GM21447 (cell line): ENCODE data around the gene PREX1.

Experiments
- ATAC-seq: cut with Tn5 transposase; IDR thresholded peaks from one replicate; pipeline ENCODE4 v1.9.1; 2021; ENCODE audit not compliant: unreplicated experiment

PREX1 gene

DNA sequence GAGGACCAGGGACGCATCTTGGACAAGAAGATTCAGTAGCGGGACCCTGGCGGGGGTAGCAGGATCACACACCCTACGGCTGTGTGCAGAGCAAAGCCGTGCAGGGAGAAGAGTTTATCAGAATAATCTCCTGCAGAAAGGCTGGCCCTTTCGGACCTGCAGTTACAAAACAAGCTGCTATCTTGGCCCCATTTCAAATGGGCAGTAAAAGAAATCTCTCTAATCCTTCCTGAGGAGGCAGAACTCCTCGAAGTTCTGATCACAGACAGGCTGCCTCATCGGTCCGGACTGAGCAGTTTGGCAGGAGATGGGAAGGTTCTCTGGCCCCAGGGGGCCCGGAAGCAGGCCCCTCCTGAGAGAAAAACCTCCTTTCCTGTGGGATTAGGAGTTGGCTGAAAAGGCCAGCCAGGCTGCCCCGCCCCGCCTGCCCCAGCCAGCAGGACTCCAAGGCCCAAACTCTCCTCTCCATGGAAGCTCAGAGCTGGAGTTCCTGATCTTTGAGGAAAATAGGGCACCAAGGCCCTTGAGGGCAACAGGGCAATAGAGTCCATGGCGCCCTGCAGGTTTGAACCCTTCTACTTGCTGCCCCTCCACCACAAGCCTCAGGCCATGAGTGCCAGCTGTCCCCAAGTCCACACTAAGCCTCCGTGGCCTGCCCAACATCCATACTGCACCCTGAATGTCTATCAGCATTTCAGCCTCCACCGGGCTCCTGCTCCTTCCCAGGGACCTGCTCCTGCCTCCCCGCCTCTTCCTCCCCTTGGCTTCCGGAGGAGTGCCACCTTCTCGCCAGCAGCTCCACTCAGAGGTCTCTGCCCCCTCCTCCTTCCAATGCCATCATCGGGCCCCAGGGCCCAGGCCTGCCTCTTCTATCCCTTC is 141.3 kb downstream of the PREX1 start:
- ATAC-seq = no peak

DNA sequence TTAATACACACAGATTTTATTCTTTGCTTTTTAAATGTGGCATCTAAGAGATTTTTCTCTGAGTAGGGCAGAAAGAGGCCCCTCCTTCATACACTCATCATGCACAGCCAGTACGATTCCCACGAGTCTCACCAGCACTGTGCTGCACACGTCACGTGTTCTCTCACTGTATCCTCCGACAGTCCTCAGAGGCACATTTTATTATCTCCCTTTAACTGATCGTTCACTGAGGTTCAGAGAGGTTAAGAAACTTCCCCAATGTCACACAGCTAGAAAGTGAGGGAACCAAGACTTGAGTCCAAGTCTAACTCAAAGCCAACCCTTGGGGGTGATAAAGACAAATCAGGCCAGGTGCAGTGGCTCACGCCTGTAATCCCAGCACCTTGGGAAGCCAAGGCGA is 142.5 kb downstream of the PREX1 start:
- ATAC-seq = no peak

DNA sequence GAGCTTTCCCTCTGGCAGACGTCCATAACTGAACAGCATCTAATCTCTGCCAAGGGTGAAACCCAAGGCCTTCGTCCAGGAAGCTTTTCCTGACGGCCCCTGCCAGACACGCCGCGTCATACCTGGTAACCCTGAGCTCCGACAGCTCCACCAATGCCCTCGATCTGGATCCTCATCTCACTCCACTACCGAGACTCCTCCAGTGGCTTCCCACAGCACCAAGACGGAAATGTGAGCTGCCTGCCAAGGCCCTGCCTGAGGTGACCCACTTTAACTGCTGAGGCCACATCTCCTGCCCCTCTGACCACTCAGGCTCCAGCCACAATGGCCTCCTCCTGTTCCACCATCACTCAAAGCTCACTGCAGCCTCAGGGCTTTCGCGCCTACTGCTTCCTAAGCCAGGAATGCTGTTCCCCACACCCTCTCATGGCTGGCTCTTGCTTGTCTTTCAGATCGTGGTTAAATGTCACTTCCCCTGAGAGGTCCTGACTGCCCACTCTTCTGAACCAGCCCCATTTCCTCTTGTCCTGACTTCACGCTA is 143.2 kb downstream of the PREX1 start:
- ATAC-seq = no peak

DNA sequence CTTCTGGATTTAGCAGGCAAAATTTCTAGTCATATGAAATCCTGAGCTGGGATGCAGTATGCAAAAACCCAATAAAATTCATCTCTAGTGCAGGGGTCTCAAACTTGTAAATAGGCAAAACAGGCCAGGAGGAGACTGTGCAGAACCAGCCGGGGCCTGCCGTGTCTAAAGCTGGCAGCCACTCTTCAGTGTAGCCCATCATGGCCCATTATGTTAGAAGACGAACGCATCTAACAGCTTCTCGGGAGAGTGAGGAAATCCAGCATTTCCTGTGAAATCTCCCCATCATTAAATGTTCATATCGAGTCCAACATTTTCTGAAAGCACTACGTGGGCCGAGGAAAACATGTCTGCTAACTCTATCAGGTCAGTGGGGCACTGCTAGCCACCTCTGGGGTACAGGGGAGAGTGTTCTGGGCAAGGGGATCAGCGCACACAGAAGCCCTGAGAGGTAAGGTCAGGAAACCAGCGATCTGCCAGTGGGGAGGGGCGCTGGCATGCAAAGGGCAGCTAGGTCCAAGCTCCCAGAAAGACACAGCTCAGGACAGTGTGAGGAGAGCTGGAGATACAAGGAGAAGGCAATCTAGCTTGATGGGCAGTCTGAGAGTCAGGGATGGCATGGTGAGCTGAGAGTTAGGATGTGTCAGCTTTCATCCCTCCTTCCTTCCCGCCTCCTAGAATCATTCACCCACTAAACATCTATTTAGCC is 144.2 kb downstream of the PREX1 start:
- no peak for ATAC-seq

DNA sequence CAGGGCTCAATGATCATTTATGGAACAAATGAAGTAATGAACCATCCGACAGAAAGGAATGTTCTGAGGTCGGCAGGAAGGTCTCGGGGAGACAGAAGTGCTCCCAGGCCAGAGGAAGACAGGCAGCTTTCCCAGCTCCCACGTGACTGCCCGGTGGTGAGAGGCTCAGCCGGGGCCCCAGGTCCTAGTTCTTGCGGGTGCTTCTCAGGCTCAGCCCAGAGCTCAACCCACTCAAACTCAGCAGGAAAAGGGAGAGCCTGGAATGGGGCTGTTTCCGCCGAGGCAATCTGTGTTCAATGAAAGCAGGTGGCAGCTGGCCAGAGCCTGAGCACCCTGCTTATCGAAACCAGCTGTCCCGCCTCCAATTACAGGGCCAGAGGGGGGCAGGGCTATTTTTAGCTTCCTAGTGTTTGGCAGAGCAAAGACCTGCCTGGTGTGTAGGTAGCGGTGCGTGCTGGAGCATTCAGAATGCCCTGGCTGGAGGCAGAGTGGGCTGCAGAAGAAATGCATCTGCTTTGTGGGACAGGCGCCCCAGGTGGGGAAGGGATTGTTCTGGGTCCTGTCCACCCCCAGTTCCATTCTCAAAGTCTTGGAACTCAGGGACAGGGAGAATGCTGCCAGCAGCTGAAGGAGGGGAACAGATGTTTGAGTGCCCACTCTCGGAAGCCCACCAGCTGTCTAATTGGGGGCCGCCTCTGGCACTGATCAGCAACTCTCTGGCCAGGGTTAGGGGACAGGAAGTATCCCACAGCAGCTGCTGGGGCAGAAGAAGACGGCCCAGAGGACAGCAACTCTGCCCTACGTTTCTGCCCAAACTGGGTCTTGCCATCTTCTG is 145.1 kb downstream of the PREX1 start:
- ATAC-seq = no peak

DNA sequence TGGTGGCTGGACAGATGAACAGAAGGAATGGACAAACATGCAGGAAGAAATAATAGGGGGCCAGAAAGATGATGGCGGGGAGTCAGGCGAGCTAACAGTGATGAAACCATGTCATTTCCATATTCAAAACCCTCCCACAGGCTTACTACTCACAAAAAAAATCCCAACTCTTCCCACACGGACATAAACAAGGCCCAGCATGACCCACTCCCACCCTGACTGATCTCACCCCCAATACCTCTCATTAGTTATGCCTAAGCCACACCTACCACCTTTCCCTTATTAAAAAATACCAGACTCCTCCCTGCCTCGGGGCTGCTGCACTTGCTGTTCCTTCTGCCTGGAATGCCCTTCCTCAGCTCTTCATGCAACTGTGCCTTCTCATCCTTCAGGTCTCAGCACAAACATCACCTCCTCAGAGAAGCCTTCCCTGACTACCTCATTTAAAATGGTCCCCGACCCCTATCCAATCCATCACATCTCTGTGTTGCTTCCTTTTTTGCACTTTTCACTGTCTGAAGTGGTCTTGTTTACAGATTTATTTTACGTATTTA is 145.8 kb downstream of the PREX1 start:
- ATAC-seq = no peak

DNA sequence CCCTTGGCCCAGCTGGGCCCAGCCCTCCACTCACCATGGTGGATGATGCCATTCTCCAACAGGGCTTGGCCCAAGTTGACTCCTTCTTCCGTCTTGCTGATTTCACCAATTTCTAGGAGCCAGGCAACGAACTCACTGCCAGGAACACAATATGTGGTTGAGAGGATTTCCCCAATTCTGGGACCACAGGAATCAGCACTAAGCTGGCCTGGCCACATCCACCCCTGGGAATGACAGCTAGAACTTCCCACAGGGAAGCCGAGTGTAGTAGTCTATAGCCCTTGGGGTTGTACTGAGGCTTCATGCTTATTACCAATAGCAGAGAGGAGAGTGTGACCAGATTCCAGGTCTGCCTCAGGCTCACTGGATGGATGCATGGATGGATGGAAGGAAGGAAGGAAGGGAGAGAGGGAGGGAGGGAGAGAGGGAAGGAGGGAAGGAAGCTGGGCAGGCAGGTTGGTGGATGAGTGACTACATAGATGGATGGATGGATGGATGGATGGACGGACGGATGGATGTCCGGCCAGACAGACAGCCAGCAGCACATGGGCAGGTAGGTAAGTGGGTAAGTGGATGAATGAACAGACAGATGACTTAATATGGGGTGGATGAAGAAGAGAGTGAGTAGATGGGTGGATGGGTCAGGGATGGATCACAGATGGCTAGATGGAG is 146.5 kb downstream of the PREX1 start:
- no peak for ATAC-seq

DNA sequence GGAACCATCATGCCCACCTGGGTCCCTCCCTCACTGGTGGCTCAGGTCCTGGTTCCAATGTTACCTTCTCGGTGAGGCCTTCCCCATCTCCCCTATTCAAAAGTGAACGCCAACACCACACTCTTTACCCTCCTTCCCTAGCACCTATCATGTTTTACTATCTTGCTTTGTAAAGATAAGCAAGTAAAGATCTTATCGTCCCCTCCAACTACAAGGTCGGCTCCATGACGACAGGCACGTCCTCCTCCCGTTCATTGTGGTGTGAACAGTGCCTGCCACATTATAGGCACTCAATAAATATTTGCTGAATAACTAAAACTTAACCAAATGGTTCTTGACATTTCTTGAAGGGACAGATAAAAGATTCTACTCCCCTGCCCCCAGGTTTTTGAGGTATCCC is 147.1 kb downstream of the PREX1 start:
- ATAC-seq = no peak

DNA sequence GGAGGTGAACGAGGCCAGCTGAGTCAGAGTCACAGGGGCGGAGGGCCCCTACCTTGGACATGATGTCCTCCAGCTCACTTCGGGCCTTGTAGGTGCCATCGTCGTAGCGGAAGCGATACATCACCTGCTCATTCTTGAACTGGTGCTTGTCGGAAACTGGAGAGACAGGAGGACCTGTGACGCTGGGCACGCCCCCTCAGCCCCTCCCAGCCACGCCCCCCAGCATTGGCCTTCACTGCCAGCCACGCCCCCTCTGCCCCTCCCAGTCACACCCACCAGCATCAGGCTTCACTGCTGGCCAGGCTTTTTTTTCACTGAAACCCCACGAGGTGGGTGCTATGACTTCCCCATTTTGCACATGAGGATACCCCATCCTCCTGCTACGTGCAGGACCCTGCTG is 148.2 kb downstream of the PREX1 start:
- no peak for ATAC-seq

DNA sequence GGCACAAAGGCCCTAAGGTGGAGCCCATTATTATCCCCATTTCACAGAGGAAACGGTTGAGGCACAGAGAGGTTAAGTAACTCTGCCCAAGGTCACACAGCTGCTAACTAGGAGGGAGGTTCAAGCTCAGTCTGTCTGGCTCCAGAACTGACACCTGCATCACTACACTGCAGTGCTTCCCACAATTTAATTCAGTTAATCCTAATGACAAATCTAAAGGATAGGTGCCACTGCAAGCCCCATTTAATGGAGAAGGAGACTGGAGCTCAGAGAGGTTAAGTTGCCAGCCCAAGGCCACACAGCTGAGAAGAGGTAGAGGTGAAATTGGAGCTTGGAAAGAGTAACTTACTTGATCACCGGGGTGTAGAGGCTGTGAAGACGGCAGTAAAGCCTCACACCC is 148.8 kb downstream of the PREX1 start:
- ATAC-seq = no peak

DNA sequence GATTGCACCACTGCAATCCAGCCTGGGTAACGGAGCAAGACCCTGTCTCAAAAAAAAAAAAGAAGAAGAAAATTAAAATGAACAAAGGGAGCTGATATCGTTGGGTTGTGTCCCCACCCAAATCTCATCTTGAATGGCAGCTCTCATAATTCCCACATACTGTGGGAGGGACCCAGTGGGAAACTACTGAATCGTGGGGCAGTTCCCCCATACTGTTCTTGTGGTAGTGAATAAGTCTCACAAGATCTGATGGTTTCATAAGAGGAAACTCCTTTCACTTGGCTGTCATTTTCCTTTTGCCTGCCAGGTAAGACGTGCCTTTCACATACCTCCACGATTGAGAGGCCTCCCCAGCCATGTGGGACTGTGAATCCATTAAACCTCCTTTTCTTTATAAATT is 149.4 kb downstream of the PREX1 start:
- ATAC-seq = no peak

DNA sequence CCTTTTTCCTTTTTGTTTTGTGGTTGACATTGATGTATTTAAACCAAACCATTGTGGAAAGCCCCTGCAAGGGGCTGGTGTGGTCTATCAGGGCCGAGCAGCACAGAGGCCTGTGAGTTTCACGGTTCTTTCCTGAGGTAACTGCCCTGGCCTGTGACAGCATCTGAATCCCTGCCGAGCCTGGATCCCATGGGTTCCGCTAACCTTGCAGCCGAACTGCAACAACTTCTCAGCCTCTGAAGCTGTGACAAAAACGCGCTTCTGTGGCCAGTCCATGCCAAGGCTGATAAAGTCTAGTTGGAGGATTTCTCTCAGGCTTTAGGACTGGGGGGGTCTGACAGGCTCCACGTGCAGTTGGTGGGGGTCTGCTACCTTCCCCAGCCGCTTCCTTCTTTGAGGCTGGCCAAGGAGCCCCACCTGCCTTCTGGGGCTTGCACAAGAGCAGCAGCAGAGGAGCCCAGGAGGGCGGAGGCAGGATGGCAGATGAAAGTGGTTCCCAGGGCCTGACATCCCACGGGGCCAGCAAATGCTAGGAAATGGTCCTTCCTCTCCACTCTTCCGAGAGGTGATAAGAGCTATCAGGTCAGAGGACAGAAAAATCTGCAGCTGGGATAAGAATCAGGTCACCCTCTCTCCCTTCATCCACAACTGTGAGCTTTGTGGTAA is 150.9 kb downstream of the PREX1 start:
- no peak for ATAC-seq

DNA sequence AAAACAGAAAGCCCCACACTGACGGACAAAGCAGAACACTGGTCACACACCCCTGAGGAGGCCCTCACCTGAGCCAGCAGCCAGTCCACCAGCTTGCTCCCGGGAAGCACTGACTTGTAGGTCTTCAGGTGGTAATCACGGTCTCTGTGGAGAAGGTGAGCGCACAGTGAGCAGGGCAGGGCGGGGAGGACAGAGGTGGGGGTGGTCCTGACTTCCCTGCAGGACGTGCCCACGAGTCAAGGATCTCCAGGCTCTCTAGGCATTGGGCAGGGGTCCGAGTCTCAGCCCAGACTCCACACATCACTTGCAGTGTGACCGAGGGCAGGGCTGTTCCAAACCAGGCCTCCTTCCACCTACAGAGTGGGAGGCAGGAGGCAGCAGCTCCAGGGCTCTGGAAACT is 151.7 kb downstream of the PREX1 start:
- no peak for ATAC-seq

DNA sequence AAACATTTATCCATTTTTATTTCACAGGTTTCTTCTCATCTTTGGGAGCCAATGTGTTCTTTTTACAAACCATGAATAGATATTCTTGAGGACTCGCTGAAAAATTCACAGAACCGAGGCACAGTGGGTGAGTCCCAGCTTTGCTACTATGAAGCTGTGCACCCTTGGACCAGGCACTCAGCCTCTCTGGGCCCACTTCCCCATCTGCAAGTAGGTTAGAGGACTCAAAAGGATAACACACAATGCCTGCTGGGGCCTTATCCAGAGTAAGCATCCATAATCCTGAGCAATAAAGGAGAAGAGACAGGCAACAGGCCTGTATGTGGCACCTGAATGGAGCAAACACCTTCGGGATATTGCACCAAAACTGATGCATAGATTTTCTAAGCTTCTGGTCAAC is 153.3 kb downstream of the PREX1 start:
- no peak for ATAC-seq

DNA sequence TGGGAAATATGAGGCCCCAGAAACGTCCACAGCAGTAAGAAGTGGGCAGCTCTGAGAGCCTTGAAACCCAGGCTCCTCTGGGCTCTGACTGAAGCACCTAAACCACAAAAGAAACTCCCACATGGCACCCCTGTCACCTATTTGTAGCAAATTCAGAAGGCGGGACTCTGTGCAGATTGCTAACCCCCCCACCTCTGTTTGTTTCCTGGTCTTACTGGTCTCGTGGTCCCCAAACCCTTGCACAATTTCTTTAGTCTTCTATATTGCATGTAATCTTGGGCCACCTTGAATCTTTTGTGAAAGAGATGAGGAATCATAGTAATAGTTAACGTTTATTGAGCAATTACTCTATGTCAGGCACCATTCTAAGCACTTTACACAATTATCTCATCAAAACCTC is 154.3 kb downstream of the PREX1 start:
- no peak for ATAC-seq

DNA sequence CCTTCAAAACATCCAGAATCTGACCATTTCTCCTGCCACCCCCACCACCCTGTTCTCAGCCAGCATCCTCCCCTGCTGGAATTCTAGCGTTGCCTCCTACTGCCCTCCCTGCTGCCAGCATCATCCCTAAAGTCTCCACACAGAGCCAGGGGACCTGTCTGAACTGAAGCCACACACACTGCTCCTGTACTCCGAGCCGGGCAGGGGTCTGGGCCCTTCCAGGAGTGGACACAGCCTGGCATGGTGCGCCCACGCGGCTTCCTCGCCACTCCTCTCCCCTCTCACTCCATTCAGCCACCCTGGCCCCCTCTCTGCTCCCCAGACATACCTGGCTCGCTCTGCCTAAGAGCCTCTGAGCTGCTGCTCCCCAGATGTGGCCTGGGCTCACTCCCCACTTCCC is 155.5 kb downstream of the PREX1 start:
- no peak for ATAC-seq

DNA sequence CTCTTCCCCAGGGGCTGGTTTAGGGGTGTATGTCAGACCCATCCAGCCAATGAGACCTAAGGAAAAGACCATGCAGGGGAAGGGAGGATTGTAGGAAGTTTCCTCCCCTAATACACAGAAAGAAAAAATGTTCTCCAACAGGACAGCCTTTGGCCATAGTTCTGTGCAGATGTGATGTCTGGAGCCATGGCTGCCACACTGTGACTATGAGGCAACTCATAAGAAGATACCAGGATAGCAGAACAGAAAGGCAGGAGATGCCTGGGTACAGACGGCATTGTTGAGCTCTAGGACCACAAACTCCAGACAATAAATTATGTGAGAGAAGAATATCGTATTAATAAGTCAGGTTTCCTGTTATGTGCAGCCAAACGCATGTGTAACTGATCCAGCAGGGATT is 156.7 kb downstream of the PREX1 start:
- ATAC-seq = no peak

DNA sequence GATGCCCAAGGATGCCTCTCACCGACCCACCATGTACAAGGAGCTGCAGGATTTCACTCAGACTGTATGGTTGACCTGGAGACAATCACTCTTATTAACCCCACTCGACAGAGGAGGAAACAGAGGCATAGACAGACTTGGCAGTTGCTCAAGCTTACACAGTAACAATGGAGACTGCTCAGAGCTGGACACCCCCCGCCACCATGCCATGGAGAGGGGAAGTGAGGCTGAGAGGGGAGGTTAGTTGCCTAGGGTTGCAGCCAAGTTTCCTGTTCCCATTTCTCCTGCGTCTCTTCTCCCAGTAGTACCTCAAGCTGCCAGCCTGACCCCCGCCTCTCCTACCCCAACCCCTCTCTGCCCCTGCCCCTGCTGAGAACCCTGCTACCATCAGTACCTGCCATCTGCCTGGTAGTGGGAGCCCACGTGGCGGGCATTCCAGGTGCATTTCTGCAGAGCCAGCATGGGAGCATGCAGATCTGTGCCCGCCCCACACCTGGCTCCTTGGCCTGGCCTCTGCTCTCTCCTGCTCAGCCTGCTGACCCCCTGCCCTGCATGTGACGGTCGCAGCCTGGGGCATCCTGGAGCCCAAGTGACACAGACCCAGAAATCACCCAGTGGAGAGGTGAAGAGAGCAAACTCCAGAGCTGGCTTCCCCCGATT is 157.7 kb downstream of the PREX1 start:
- ATAC-seq = no peak

DNA sequence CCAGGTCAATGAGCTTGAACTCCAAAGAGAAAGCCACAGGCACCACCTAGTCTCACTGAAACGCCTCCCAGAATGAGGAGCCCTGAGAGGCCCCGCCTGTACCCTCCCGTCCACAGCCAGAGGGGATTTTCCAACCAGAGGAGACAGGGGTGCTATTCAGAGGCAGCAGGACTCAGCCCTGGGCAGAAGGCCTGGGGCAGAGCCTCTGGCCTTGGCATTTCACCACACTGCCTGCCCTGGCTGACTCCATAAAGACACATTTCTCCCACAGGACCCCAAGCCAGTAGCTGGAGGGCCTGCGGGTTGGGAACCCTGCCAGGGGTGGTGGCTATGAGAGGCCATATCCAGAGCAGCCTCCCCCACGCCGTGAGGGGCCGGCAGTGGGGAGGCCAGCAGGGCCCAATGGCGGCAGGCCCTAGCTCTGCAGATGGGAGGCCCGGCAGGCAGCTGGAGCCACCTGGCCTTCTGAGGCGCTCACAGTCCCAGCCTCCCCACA is 159.3 kb downstream of the PREX1 start:
- no peak for ATAC-seq
